Epithelial cell of esophagus (primary cell): ENCODE measurements around the gene CLK4.
A peak's percentile ranks its signal among the peaks of the same experiment; 100 is the strongest.

Experiments
- DNase-seq: peaks from one replicate; pipeline ENCODE4 v3.0.0; 2010; ENCODE audit warnings: low read depth
- H3K4me3 ChIP-seq: 2 replicates; pipeline ENCODE4 v1.5.1; 2011; ENCODE audit warnings: mild to moderate bottlenecking, low read length, control low read depth
- TF ChIP-seq, protein P1 (sequence below): IDR thresholded peaks from 2 replicates; pipeline ENCODE4 v1.5.1; 2011; ENCODE audit warnings: low read depth, mild to moderate bottlenecking, low read length, control low read depth, inconsistent platforms; ENCODE audit not compliant: insufficient read depth; ENCODE audit errors: missing control alignments

Gene CLK4

DNA sequence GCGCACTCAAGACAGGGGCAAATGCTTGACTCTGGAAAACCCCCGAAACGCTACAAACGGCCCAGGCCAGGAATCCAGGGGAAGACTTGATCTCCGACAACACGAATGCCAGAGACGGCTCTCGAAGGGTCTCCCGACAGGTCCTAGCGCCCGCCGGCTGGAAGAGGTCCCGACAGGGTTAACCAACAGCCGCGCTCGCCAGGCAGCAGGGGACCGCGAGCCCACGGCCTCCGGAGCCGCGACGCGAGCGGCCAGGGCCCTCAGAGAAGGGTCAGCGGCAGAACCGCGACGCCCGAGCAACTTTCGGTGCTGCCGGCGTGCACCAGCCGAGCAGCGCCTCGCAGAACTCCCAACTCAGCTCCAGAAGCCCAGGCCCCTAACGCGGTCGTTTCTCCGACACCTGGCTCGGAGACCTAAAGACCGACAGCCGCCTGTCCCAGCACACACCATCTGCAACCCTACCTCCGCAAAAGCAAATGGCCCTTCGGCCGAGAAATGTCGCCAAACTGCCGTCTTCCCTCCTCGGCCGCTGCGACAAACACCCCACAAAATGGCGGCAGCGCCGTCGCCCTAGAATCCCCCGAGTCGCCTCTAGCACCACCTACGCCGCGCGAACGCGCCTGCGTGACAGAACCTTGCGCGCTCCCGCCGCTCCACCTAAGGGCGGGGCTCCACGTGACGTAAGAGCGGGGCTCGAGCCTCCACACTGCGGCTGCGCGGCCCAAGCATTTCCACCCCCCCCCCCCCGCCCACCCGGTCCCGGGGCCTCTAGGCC, at the start of gene CLK4:
TSS of gene CLK4 (minus strand) at position 567 of the 775 bp plus-strand sequence. CDS start 3,634 bp downstream, outside the sequence.
- TF ChIP-seq, protein P1, sequence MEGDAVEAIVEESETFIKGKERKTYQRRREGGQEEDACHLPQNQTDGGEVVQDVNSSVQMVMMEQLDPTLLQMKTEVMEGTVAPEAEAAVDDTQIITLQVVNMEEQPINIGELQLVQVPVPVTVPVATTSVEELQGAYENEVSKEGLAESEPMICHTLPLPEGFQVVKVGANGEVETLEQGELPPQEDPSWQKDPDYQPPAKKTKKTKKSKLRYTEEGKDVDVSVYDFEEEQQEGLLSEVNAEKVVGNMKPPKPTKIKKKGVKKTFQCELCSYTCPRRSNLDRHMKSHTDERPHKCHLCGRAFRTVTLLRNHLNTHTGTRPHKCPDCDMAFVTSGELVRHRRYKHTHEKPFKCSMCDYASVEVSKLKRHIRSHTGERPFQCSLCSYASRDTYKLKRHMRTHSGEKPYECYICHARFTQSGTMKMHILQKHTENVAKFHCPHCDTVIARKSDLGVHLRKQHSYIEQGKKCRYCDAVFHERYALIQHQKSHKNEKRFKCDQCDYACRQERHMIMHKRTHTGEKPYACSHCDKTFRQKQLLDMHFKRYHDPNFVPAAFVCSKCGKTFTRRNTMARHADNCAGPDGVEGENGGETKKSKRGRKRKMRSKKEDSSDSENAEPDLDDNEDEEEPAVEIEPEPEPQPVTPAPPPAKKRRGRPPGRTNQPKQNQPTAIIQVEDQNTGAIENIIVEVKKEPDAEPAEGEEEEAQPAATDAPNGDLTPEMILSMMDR = no peak
- peak; percentile 94 for DNase-seq
- H3K4me3 ChIP-seq = peak within 1 kb of the TSS; percentile 86

DNA sequence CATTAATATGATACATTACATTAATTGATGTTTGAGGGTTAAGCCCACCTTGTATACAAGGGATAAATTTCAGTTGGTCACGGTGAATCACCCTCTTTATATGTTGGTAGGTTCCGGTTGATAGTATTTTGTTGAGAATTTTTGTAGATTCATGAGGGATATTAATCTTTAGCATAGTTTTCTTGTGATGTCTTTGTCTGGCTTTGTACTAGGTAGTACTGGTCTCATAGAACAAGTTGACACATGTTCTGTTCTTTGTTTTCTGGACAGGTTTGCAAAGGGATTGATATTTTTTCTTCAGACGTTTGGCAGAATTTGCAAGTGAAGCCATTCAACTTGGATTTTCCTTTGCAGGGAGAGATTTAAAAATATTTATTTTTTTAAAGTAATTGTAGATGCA, 49.1 kb upstream of the CLK4 start:
- TF ChIP-seq, protein P1 = no peak
- DNase-seq = peak; percentile 80
- H3K4me3 ChIP-seq = no peak overlapping the region

DNA sequence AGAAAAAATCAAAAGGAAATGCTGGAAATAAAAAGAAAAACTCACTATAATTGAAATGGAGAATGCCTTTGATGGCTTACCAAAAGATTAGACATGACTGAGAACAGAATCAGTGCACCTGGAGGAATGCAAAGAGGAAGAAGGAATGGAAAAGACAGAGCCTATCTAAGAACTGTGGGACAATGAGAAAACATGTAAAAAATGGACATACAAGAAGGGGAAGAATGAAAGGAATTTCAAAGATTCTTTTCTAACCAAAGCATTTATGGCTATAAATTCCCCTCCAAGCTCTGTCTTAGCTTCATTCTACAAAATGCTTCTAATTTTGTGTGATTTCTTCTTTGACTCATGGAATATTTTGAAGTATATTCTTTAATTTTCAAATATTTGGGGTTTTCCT, 47.5 kb upstream of the CLK4 start:
- no peak for DNase-seq
- no peak overlapping the region for H3K4me3 ChIP-seq
- TF ChIP-seq, protein P1 = no peak

DNA sequence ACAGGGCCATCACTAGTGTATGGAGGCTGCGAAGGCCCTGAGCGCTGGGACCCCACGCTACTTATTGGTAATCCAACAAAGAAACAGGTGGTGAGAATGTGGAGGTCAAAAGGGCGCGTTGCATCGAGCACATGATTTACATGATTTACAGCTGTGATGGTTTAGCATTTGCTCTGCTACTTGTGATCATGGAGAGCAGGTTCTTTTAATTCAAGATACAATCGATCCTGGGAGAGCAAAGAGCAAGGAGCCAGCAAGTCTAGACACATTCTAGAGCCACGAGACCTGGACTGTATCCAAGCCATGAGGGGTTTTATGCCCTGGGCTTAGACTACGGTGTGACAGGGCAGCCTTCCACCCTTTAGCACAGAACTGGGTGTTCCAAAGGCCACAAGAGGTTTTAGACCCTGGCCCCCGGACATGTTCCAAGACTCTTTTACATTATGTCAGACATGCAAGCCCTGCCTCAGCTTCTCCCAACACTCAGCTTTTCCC, 47.0 kb upstream of the CLK4 start:
- DNase-seq = no peak
- TF ChIP-seq, protein P1 = no peak
- H3K4me3 ChIP-seq = no peak overlapping the region

DNA sequence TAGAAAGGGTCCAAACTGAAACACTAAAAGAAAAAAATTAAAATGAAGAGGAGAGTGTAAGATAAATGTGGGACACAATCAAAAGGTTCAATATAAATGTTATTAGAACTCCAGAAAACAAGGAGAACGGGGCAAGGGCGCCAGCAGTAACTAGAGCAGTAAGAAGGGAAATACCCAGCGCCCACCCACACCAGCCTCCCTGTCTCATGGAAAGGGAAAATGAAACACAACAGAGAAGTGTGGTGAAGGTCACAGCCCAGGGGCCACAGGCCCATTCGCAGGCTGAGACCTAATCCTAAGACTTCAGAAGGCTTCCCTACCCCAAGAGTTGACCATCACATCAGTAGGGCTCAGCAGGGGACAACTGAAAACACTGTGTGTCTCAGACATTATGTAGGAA, 45.8 kb upstream of the CLK4 start:
- TF ChIP-seq, protein P1 = no peak
- H3K4me3 ChIP-seq = no peak overlapping the region
- DNase-seq = no peak

DNA sequence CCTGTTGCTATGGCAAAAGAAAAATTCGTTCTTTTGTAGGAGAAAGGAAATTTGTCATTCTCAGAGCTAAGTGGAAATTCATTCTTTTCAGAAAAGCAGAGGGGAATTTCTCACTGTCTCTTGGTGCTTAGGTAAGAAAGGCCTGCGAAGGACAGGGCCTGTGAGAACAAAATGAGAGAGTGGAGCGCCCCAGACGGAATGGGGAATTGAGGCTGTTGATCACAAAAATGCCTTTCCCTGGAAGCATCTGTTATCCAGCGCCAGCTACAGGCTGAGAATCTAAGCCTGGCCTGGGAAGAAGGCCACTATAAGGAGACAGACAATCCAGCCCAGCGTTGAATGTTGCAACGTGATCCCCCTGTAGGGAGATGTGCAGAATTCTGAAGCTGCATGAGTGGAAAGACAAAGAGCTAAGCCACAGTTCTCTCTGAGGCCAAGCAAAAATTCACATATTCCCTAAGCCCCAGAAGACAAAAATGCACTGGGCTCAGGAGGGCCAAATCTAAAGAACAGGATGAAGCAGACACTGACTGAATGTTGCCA, 44.8 kb upstream of the CLK4 start:
- H3K4me3 ChIP-seq = no peak overlapping the region
- TF ChIP-seq, protein P1 = no peak
- DNase-seq = no peak
